ENCODE data around the gene RENBP.
A peak's percentile ranks its signal among the peaks of the same experiment; 100 is the strongest.
"Not testable (repeated sequence)": the region's sequence is repeated elsewhere in the genome, so short reads cannot be mapped to it uniquely, and the experiment has no call there.

RENBP gene

GRCh38 chrX:153944140-153944799 is at the start of gene RENBP:
Gene RENBP, minus strand, starts transcription at chrX:153944643. Its CDS starts 33 bp downstream, at chrX:153944610.
- DNase-seq (ENCODE audit: low spot score): no peak

- no peak for DNase-seq (ENCODE audit: low spot score)
Measured at GRCh38 chrX:153993978-153994377, 49.5 kb upstream of the RENBP start.

DNA sequence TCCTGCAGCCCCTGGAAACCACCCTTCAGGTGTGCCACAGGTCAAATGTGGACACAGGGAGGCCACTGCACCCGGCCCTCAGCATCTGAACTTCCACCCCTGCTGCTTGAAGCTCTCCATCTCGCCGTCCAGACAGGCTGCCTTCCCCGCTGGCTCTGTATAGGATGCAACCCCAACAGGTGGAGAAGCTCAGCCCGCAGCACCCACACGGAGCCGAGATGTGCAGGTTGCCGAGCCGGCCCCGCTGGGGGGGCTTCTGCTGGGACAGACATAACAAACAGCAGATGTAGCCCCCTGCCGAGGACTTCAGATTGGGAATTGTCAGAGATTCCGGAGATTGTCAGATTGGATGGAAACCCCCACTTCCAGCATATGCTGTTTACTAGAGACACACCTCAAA is 48.6 kb upstream of the RENBP start:
- DNase-seq (ENCODE audit: low spot score): no peak

- no peak for DNase-seq (ENCODE audit: low spot score)
Measured at GRCh38 chrX:153992180-153992579, 47.7 kb upstream of the RENBP start.

GRCh38 chrX:153991013-153991580 is 46.7 kb upstream of the RENBP start:
- DNase-seq (ENCODE audit: low spot score): no peak

DNA sequence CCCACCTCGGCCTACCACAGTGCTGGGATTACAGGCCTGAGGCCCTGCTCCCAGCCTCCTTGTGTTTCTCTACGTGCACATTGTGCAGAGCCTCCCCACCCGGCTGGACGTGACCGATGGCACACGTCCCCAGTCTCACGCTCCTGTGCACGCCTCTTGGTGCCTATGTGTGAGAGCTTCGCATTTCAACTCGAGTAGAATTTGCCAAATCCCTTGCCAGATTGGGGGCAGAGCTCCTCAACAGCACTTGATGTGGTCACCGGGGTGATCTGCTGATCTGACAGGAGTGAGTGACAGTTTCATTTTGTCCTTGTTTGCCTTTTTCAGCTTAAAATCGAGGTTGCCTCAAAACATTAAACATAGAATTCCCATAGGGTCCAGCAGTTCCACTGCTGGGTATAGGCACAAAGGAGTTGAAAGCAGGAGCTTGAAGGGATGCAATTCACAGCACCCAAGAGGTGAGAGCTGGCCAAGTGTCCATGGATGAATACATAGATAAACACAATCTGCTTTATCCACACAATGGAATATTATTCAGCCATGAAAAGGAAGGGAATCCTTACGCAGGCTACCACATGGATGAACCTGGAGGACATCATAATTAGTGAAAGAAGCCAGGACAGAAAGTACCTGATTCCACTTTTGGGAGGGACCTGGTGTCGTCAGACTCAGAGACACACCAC is 45.7 kb upstream of the RENBP start:
- DNase-seq (ENCODE audit: low spot score): no peak

DNA sequence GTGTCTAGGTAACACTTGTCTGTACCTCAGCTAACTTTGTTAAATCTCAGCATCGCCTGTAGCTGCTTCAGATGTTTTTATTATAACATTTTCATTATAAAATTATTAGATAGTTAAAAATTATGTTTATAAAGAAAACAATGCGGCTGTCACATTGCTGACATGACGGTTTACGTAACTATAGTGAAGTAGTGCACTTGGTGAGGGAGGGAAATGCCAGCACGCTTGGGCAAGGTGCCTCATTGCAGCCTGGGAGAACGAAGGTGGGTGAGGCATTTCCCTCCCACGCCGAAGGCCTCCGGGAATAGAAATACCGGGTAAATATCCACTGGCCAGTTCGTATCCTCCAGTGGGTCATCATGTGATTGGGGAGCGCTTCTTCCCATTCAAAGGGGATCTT is 44.0 kb upstream of the RENBP start:
- no peak for DNase-seq (ENCODE audit: low spot score)

DNA sequence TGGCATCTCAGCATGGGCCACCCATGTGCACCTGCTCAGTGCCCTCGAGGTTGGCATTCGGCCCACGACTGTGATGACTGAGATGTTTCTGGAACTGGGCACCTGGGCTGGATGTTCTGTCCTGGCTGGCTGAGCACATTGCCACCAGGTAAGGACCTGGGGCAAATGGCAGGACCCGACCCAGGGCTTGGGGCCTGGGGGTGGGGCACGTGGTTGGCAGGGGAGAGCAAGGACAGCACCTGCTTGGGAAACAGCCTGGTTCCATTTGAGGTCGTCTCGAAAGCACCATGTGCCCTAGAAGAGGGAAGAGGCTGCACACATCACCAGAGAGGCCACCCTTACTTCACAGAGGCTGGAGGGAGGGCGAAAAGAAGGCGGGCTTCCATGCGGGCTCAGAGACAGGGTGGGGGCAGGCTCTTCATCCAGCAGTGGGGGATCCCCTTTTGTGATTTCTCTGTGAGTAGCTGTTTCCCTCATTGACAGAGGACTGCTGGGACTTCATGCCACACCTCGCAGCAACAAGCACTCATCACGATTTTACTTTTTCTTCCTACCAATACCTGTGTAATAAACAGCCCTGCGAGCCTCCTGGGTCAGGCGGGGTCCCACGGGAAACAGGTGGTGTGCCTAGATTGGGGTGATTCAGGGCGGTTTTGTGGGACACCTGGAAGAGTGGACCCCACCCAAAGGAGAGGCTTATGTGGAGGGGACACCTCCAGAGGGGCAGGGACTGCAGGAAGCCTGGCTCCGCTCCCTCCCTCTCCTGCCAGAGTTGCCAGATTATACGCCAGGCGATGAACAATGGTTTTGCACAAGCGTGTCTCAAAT is 40.1 kb upstream of the RENBP start:
- peak; percentile 73 for DNase-seq (ENCODE audit: low spot score)

GRCh38 chrX:153983321-153983801 is 38.9 kb upstream of the RENBP start:
- no peak for DNase-seq (ENCODE audit: low spot score)

DNA sequence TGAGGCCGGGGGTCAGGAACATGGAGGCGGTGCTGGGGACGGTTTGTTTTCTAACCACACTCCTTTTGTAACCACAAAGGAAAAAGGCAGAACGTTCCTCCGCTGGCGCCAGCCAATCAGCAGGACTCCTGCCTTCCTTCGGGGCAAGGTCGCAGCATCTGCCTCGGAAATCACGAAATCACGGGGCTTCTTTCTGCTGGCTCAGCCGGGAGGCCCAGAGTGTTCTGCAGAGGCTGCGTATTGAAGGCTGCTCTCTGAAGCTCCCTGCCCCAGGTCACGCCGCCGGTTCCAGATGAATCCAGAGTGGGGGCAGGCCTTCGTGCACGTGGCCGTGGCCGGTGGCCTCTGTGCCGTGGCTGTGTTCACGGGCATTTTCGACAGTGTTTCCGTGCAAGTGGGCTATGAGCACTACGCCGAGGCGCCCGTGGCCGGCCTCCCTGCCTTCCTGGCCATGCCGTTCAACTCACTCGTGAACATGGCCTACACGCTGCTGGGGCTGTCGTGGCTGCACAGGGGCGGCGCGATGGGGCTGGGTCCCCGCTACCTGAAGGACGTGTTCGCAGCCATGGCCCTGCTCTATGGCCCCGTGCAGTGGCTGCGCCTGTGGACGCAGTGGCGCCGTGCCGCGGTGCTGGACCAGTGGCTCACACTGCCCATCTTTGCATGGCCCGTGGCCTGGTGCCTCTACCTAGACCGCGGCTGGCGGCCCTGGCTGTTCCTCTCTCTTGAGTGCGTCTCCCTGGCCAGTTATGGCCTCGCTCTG is 37.5 kb upstream of the RENBP start:
- DNase-seq (ENCODE audit: low spot score): no peak

DNA sequence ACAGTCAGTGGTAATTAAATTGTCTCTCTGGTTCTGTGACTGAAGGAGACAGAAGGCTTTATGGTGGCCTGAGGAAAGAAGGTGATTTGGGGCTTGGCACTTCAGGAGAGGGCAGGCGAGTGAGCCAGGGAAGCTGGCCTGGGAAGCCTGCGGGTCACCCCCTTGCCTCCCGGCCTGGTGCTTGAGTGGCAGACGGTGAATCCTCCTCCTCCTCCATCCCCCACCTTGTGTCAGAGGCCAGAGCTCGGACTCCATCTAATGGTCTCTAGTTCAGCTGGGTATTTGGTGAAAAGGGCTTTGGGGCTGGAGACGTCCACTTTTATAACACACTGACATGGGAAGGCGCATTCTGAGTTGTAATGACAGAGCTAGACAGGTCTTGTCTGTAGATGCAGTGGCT is 36.8 kb upstream of the RENBP start:
- no peak for DNase-seq (ENCODE audit: low spot score)

- not testable (repeated sequence) for DNase-seq (ENCODE audit: low spot score)
Measured at GRCh38 chrX:153980394-153980793, 36.0 kb upstream of the RENBP start.

DNA sequence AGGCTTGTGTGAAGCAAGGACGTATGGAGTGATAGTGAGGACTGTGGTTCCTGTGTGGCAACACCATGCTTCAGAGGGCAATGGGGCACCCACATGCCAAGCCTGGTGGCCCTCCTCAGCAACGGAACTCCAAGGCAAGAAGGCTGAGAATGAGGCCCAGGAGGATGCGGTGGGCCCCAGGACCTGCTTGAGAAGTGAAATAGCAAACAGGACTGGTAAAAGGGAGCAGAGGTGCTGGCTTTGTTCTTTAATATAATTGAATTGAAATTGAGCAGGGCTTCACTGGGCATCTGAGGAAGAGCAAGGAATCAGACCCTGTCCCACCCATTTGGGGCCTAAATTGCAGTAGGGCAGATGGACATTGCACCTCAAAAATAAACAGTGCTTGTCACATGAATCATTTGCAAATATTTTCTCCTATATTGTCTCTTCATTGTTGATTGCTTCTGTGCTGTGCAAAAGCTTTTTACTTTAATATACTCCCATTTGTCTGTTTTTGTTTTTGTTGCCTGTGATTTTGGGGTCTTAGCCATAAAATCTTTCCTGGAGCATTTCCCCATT is 30.4 kb upstream of the RENBP start:
- DNase-seq (ENCODE audit: low spot score): no peak

DNA sequence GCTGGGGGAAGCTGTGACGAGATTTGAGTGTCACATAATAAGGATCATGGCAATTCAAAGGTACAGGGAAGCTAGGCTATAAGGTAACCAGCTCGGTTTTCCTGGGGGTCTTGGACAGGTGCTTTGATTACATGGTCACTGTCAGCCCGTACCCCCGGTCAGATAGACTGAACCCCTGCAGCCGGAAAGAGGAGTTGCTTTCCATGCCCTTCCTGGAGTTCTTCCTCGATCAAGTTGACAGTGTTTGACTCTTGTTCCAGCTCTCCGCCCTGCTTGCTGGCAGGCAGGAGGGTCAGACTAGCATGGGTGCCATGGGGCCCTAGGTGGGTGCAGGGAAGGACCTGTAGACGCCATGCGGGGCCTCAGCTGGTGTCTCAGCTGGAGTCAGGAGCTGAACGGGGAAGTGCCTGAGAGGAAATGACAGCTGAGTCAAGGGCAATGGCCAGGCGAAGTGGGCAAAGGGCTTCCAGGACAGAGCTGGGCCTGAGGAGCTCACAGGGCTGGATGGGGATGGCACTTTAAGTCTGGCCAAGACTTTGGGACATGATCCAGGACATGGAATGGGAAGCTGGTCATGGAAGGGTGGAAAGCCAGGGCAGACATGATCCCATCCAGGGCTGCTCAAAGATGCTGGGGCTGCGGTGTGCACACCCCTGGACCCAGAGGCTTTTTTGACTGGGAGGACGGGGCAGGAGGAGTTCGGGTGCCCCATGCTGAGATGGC is 29.7 kb upstream of the RENBP start:
- DNase-seq (ENCODE audit: low spot score): no peak

- DNase-seq (ENCODE audit: low spot score): no peak
Measured at GRCh38 chrX:153973127-153974002, 28.9 kb upstream of the RENBP start.

- peak; percentile 82 for DNase-seq (ENCODE audit: low spot score)
Measured at GRCh38 chrX:153972368-153973126, 28.1 kb upstream of the RENBP start, which contains the start of gene TMEM187. Gene TMEM187, plus strand, starts transcription at chrX:153972754. Its CDS starts 9,309 bp downstream, at chrX:153982063.

DNA sequence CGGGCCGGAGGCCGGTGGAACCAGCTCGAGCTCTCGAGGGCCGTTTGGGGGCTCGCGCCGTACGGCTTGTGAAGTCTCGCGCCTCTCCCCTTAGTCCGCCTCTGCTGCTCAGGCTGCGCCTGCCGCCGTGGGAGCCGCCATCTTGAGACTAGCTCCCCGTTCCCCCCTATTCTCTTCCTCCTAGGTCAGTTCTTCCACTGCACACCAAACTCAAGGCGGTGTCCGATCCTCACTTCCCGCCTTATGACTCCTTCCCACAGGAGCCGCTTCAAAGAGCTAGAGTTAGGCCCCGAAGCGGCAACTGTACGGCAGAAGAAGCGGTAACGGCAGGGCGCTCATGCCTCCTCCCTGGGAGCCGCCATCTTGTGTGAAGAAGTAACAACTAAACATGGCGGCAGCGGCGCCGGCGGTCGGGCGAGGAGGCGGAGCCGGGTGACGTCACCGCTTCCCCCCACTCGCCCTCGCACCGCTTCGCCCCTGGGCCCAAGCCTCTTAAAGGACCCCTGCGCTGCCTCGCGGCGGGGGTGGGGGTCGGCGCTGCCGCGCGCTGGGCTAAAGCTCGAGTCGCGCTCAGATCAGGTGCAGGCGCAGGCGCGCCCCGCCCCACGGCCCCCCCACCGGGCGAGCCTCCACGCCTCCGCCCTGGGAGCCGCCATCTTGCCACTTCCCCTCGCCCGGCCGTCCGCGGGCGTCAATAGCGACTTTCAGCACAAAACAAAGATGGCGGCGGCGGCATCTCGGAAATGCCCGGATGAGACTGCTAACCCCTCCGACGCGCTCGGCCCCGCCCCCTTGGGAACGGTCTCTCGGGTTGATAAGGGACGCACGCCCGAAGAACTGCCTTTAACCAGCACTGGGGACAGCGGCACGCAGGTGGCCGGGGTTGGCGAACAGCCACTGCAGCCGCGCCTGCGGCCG is 27.3 kb upstream of the RENBP start, which contains the start of gene HCFC1:
HCFC1 (minus strand) TSS at position 369 of the 918 bp plus-strand sequence. CDS start 978 bp downstream, outside the sequence.
- DNase-seq (ENCODE audit: low spot score): peak; percentile 86

- DNase-seq (ENCODE audit: low spot score): peak; percentile 84
Measured at GRCh38 chrX:153971124-153971449, 26.6 kb upstream of the RENBP start.
